Stimulated activated CD8-positive, alpha-beta memory T cell treated with anti-CD3 and anti-CD28 coated beads, Interleukin-15, amount 100 ng/mL, for 1 hour (primary cell): ENCODE measurements around the gene TPR.
"Not testable (repeated sequence)": the region's sequence is repeated elsewhere in the genome, so short reads cannot be mapped to it uniquely, and the experiment has no call there.

Experiments used
- DNase-seq: peaks from one replicate; pipeline ENCODE4 v3.0.0-alpha.2; 2020; ENCODE audit warnings: low read depth

Gene TPR

DNA sequence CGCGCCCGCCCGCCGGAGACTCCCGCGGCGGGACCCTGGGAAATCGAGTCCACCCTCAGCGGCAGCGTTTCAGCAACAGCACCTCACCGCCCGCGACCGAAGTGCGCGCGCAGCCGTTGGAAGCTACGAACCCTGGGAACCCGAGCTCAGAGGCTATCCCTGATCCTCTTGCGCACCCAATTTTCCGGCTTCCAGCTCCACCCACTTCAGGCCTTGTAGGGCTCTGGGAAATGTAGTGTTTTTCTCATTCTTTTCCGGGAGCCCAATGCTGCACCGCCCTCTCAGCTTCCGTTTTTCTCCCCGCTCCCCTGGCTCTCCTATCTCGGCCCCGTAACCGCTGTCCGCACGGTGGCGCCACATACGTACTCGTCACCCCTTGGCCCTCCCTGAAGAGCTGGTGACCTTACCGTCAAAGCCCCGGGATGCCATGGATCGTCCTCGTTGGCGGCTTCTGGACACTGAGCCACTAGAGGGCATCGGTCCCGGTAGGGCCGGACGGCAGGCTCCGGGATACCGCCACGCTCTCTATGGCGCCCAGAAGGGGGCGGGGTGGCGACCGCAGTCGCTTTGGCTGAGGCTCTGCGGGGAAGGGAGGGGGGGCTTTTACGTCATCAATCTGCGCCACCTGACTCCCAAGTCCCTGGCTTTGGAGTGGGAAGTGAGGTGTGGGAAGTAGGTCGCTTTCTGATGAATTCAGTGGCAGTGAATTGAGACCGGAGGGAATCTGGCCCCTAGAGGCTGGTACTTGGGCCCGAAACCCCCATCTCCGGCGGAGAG lies at the start of gene TPR, which contains the start of gene ODR4:
TSS of gene TPR (minus strand) at position 102 of the 777 bp plus-strand sequence. CDS start 225 bp downstream, outside the sequence.
TSS of gene ODR4 (plus strand) at position 687 of the 777 bp plus-strand sequence. CDS start 3,948 bp downstream, outside the sequence.
- peak; percentile 90 for DNase-seq

DNA sequence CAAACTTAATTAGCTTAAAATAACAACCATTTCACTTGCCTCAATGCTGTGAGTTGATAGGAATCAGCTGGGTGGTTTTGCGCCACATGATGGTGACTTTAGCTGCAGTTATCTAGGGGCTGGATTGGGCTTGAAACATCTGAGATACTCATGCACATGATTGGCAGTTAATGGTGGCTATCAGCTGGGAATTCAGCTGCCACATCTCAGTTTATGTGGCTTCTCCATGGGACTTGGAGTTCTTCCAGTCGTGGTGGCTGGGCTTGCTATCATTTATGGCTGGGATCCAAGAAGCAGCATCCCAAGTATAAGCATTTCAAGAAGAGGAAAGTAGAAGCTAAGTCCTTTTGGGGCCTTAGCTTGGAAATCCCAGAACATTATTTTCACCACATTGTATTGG lies 49.5 kb upstream of the TPR start:
- DNase-seq, result no peak

DNA sequence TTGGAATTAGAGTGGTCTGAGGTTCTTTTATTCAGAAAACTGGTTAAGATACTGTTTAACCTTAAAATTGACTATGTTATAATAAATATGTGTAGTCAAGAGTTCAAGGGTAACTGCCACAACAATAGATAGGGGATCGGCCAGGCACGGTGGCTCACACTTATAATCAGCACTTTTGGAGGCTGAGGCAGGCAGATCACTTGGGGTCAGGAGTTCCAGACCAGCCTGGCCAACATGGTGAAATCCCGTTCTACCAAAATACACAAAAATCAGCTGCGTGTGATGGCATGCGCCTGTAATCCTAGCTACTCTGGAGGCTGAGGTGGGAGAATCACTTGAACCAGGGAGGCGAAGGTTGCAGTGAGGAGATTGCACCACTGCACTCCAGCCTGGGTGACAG lies 46.4 kb upstream of the TPR start:
- DNase-seq, result no peak

DNA sequence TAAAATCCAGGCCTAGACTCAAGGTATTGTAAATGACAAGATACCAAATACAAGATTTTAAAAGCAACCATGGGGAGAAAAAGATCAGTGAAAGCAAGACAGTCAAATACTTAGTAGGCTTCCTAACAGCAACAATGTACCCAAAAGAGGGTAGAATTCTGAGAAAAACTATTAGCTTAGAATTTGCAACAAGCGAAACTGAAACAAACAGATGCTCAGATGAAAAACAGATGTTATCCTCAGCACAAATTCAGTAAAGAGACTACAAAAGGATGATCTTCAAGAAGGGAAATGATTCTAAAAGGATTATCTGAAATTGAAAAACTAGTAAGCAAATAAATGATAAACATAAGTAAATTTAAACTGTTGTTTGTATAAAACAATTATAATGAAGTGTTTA lies 45.9 kb upstream of the TPR start:
- no peak for DNase-seq

DNA sequence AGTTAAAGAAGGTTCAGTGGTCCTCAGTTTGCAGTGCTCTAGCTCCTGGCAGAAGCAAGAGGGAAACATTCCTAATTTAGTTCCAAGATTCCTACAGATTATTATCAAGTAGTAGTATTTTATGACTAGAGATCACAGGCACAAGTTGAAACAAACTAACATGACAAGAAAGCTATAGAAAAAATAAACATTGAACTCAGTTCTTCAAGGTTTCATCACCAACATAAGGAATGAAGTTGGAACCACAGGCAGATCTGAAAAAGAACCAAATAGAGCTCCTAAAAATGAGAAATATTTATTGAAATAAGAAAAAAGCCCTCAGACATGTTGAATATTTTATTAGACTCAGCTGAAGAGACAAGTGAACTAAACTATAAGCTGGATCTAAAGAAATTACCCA lies 45.3 kb upstream of the TPR start:
- no peak for DNase-seq

DNA sequence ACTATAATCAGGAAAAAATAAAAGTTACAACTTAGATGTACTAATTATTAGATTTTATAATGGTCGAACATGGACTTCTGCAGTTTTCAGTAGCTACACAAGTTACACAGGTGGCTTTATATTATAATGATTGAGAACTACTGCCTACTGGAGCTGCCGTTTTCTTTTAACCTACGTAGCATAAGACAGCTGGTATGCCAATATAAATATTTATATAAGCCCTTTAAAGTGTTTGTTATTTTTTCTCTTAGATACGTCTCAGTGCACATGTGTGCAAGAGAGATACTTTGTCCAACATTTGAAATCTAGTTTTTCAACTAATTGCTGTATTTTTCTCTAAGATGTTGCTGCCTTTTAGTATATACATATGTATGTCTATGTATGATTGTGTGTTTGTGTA lies 43.5 kb upstream of the TPR start:
- no peak for DNase-seq

DNA sequence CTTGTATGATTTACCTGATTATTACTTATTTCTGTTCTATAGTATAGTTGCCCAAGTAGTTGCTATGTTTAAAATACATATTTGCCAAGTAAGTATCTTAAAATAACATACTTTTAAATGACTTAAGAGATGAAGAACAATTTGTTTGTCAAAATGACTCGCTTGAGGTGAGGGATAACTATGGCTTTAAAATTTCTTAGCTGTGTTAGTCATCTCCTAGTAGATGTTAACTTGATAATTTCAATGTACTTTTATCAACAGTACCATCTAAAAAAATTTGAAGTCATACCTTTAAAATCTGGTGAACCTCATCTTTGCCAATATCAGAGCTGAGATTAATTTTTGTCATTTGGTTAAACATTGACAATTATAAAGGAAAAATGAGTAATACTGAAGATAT lies 38.3 kb upstream of the TPR start:
- no peak for DNase-seq

DNA sequence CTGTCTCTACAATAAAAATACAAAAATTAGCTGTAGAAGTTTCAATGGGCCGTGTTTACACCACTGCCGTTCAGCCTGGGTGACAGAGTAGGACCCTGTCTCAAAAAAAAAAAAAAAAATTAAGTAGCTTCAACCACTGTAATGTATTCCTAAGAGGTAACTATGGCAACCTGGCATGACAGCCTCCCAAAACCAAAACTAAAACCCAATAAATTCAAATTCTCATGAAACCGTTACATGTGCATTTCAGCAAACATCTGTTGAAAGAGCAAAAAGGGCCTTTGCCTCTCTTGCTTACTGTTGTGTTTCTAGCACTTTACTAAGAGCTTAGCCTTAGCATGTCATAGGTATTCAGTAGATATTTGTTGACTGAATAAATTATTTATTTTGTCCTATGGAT lies 34.0 kb upstream of the TPR start:
- no peak for DNase-seq

DNA sequence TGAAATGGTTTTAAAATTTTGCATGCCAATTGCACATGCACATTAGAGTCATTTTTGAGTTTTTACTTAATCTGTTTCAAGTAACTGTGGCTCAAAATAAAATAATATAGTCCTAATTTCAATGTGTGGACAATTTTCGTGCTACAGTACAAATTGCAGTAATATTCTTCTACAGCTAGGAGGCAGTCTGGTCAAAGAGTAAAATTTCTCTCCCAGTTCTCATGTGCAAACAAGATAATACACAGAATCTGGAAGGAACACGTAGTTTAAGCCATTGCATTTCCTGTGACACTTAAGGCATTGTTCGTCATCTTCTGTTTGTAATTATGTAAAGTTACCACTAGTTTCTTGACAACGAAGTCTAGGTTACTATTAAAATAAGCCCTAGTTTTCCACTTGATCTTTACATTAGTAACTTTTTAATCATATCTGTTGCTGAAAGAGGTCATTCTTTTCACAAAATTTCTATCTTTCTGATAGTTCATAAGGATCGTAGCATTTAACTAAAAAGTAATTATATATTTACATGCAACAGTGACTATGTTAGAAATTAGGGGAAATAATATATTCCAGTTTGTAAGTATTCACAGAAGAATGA lies 29.5 kb upstream of the TPR start:
- no peak for DNase-seq

DNA sequence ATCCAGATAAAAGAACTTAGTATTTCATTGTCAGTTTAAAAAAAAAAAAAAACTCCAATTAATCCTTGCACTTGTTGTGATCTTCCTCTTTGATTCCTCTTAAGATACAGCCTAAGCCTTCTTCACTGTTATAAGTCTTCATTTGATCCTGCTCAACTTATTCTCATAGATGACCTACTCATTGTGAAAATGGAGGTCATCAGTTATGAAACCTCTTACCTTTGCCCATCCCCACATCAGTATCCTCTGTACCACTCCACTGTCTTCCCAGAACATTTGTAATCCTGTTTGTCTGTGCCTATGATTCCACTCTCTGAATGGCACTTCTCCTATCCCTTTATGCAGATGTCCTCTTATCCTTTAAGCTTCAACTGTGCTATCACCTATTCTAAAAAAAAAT lies 28.6 kb upstream of the TPR start:
- no peak for DNase-seq

DNA sequence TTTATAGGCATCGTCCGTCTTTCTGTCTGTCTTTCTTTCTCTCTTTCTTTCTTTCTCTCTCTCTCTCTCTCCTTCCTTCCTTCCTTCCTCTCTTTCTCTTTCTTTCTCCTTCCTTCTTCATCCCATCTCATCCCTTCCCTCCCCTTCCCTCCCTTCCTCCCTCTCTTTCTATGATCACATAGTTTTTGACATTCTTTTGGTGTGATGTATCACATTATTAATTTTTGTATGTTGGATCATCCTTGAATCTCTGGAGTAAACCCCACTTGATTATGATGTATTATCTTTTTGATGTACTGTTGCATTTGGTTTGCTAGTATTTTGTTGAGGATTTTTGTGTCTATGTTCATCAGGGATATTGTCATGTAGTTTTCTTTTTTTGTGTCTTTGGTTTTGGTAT lies 26.4 kb upstream of the TPR start:
- DNase-seq, result not testable (repeated sequence)

DNA sequence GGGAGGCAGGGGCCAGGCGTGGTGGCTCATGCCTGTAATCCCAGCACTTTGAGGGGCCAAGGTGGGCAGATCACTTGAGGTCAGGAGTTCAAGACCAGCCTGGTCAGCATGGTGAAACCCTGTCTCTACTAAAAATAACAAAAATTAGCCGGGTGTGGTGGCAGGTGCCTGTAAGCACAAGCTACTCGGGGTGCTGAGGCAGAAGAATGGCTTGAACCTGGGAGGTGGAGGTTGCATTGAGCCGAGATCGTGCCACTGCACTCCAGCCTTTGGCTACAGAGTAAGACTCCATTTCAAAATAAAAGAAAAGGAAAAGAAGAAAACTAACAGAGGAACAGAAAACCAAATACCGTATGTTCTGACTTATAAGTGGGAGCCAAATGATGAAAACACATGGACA lies 17.7 kb upstream of the TPR start:
- not testable (repeated sequence) for DNase-seq

DNA sequence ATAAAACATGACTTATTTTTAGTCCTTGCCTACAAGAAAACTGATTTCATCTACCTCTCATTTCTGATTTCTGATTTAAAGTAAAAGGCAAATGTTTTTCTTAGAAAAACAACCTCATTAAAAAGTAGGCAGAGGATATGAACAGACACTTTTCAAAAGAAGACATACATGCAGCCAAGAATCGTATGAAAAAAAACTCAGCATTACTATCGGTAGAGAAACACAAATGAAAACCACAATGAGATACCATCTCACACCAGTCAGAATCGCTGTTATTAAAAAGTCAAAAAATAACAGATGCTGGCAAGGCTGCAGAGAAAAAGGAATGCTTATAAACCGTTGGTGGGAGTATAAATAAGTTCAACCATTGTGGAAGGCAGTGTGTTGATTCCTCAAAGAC lies 16.8 kb upstream of the TPR start:
- no peak for DNase-seq

DNA sequence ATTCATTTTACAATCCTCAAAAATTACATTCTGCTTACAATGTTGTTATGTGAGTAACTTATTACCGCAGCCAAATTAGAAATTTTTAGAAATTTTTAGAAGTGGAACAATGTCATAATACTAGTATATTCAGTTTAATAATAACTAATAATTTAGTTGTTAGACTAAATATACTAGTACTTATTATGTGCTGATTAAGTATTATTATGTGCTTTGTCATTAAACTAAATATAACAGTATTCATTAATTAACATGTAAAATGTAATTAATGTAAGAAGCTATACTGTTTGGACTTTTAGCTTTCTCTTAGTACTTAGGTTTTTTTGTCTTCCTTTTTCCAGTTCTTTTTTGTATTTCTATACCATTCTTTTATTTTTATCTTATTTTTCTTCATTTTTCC lies 15.9 kb upstream of the TPR start:
- no peak for DNase-seq

DNA sequence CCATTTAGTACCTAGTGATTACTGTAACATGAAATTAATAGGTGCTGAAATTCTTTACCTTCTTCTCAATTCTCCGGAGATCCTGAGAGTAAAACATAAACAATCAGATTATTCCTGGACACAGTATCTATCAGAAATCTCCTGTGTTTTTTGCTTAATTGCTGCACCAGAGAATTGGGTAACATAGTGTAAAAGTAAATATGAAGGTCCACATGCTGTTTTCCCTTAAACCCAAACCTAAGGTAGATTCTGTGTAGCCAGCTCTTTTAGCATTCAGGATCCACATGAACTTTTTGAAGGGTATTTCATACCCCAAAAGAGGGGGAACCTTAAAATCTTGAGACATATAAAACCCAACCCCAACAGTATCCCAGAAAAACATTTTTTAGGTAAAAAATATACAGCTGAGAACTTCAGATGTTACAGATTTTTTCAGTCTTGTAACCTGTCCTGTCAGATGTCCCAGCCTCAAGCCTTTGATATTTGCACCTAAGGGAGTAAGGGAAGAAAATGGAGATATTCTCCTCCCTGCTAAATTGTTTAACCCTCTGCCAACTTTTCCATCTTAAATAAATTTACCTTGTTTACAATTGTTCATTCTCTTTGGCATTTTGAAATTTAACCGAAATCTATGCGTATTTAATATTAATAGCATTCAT lies 11.8 kb upstream of the TPR start:
- no peak for DNase-seq

DNA sequence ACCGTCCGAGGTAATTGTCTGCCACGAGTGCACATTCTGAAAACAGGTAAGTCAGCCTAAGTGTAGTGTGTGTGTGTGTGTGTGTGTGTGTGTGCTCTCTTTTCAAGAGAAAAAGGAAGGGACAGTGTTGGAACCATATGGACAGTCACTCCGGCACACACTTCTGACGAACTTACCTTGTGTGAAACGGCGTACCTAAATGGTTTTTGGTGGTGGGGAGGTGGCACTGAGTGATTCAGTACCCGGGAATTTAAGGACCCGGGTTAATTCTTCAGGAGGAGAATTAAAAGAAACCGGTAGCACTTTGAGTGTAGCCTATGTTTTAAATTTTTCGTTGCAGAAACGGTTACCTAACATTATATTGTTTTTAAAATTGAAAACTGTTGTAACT lies 871 bp upstream of the TPR start:
- DNase-seq, result no peak

DNA sequence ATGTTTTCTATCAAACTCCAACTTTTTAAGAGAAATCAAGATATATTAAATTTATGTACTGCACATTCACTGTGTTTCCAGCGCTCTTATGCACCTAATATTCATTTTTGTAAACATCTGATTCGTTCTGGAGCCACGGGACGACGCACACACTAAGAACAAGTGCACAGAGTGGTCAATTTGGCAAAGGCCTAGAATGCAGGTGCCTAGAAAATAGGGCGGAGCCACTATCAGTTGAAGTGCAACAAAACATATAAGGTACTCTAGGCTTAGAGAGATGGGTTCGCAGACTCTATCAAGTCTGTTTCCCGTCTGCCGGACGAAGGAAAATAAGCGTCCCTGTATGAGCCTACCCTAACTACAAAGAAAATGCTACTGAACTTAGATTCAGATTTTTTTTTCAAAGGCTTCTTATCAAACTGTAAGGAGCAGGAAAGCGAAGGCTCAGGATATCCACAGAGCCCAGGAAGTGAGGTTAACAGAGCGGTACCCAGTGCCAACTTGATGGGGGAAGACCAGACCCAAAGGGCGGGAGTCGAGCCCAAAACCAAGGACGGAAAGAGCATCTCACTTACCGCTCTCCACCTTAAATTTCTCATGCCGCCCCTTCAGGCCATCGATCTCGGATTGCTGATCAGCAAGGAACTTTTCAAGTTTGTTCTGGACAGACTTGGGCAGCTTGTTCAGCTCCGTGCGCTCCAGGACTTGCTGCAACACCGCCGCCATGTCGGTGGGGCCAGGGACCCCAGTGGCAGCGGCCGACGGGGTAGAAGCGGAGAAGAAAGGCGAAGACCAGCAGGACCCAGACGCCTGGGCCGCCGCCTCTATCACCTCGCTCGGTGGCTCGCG lies 526 bp downstream of the TPR start:
- DNase-seq, result peak; percentile 8

DNA sequence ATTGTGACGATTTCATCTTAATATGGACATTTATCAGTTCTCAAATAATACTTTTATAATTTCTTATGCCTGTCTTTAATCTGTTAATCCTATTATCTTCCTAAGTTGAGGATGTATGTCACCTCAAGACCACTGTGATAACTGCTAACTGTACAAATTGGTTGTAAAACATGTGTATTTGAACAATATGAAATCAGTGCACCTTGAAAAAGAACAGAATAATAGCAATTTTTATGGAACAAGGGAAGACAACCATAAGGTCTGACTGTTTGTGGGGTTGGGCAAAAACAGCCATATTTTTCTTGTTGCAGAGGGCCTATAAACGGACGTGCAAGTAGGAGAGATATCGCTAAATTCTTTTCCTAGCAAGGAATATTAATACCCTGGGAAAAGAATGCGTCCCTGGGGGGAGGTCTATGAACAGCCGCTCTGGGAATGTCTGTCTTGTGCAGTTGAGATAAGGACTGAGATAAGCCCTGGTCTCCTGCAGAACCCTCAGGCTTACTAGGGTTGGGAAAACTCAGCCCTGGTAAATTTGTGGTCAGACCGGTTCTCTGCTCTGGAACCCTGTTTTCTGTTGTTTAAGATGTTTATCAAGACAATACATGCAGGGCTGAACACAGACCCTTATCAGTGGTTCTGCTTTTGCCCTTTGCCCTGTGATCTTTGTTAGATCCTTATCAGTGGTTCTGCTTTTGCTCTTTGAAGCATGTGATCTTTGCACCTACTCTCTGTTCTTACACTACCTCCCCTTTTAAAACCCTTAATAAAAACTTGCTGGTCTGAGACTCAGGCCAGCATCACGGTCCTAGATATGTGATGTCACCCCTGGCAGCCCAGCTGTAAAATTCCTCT lies 27.0 kb downstream of the TPR start:
- not testable (repeated sequence) for DNase-seq

DNA sequence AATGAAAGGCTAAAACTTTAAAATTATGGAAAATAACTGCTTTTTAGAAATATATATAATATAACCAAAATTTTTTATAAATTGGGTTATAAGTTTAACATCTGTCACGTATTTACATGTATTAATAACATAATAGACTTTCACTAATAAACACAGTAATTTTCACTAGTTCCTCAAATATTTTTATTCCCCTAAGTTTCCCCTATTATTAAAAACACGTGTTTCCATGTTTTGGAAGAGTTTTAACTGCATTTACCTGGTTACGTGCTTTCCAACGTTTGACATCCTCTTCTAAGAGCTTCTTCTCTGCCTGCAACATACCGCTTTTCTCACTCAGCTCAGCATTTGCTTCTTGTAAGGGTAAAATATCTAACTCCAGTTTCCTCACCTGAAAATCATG lies 34.3 kb downstream of the TPR start:
- no peak for DNase-seq

DNA sequence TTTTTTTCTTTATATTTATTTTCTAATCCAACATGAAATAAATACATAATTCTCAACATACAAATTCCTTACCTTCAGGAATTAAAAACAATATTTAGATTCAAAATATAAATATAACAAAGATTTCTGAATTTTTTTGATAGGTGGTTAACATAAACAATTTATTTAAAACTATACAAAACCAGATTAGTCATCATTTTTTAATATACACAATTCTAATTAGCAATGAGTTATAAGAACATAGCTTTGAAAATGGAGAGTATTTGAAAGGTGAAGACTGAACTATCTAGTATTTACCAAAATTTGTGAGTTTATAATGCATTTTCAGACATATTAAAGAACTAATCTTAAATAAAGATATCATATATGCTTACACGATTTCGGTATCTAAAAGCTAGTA lies 37.5 kb downstream of the TPR start:
- DNase-seq, result no peak

DNA sequence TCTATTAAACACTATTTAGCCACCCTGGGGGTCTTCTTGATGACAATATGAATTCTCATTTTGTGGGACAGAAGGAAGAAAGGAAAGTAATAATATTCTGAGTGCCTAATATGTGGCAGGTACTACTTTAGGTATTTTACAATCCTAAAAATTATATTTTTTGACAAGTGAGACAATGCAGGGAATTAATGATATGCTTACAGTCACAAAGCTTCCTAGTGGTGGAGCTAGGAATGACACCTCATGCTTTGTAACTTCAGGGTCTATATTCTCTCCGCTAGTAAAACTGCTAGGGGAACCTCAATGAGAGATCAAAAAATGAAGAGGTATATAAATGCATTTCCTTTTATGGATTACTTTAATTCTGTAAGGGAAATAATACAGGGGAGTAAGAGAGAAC lies 44.3 kb downstream of the TPR start:
- no peak for DNase-seq
